ENCODE data around the gene WIPF2.

WIPF2 gene

DNA sequence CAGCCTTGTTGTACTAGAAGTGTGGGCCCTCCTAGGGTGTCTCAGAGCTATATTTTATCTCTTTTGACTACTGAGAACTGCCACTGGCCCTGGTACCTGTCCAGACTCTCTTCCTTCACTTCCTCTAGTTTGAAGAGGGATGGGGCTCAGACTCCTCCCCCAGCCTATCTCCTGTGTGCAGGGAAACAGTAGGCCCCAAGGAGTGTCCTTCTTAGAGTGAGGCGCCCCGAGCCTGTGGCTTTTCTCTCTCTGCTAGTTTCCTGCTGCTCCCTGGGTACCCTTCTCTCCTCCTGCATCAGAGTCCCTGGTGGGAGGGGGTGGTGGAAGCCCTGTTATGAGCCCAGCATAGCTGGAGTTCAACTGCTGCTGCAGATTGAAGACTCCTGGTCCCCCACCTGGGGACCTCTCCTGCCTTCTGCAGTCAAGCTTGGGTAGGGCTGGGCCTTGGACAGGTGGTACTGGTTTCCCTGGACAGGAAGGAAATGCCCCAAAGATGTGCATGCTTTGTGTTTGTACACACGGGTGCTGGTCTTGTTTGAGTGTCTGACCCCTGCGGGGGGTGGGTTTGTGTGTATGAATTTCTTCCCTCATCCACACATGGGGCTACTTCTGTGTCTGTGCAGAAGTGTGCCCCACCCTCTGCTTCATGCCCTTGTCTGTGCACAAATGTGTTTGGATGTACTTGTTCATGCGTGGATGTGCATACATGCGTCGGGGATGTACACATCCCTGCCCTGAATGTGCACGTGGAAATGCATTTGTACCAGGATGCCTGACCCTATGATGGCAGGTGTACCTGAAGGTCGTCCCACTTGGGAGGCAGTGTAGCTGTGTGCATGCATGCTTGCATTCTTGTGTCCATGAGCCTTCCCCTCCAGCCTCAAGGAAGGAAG is 96.8 kb downstream of the WIPF2 start:
- DNase-seq, result no peak

- DNase-seq, result no peak
Observed at GRCh38 chr17:40316571-40317344, 97.7 kb downstream of the WIPF2 start.

GRCh38 chr17:40317345-40317873 is 98.3 kb downstream of the WIPF2 start:
- peak; percentile 59 for DNase-seq

DNA sequence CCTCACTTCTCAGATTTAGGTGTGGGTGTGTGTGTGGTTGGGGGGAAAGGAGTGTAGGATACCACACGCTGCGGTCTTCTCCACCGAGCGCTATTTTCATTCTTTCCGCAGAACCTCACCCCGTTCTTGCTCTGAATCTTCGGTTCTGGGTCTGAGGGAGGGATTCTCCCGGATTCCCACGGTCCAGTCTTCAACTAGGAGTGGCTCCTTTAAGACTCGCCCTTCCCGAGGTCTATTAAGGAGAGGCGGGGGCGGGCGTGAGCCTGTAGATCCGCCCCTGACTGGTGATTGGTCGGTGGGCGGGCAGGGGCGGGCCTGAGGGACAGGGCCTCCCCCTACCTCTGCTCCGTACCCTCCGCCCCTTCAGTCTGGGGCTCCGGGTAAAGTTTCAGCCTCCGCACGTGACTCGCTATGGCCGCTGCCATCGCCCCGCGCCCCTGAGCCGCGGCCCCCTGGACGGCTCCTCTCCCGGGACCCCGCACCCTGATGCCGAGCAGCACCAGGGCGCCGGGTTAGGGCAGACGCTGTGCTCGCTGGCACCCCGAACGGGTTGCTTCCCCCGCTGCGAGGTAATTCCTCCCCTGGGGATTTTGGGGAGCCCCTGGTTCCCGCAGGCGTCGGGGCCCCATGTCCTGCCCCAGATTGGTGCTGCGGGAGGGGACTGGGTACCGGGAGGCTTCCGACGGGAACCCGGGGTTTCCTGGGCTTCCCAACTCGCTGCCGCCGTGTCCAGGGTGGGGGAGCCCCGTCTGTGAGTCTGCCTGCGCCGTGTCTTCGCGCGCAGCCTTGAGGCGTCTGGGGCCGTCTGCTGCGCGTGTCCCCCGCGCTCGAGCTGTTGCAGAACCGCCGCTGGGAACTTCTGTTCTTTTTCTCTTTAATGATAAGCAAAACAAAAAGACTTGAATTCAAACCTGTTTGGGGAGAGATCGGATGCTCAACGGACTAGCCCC is 99.1 kb downstream of the WIPF2 start:
- peak; percentile 90 for DNase-seq

GRCh38 chr17:40318830-40319391 is 99.8 kb downstream of the WIPF2 start:
- DNase-seq, result no peak

DNA sequence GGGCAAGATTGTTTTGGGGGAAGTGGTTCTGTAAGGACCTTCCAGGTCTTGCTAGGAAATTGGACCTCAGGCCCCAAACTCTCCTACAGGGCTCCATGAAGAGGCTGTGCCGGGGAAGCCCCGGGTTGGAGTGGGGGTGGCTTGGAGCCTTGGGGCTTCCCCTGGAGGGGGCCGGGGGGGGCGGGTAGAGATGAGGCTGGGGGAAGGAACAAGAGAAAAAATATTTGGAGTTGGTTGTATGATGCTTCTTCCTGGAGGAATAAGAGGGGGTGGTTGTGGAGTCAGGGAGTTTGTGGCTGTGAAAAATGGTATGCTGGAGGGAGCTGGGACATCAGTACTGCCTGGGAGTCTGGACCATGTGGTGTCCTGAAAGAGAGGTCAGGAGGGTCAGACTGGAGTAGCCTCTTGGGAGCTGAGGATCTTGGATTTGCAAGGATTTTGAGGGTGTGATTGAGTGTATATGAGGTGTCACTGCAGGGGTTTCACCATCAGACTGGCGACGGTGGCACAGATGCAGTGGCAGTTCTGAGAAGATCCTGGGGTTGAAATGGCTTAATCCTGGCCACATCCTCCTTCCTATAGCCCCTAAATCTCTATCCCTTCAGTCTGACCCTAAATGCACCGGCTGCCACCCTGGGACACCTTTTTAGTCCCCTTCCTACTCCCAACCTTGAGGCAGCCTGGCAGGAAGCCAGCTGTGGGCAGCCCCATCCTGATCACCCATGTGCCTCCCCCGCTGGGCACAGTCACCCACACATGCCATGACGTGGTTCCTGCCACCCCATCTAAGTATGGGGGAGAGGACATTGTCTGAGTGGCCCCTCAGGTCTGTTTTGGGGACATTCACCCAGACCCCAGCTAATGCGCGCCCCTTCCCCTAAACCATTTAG is 100.8 kb downstream of the WIPF2 start:
- peak; percentile 86 for DNase-seq

GRCh38 chr17:40320756-40321523 is 101.8 kb downstream of the WIPF2 start:
- peak; percentile 75 for DNase-seq

- DNase-seq, result no peak
Observed at GRCh38 chr17:40321524-40321929, 102.4 kb downstream of the WIPF2 start.

GRCh38 chr17:40321961-40322357 is 102.9 kb downstream of the WIPF2 start:
- DNase-seq, result no peak

- DNase-seq, result peak; percentile 98
Observed at GRCh38 chr17:40322358-40323315, 103.5 kb downstream of the WIPF2 start.

DNA sequence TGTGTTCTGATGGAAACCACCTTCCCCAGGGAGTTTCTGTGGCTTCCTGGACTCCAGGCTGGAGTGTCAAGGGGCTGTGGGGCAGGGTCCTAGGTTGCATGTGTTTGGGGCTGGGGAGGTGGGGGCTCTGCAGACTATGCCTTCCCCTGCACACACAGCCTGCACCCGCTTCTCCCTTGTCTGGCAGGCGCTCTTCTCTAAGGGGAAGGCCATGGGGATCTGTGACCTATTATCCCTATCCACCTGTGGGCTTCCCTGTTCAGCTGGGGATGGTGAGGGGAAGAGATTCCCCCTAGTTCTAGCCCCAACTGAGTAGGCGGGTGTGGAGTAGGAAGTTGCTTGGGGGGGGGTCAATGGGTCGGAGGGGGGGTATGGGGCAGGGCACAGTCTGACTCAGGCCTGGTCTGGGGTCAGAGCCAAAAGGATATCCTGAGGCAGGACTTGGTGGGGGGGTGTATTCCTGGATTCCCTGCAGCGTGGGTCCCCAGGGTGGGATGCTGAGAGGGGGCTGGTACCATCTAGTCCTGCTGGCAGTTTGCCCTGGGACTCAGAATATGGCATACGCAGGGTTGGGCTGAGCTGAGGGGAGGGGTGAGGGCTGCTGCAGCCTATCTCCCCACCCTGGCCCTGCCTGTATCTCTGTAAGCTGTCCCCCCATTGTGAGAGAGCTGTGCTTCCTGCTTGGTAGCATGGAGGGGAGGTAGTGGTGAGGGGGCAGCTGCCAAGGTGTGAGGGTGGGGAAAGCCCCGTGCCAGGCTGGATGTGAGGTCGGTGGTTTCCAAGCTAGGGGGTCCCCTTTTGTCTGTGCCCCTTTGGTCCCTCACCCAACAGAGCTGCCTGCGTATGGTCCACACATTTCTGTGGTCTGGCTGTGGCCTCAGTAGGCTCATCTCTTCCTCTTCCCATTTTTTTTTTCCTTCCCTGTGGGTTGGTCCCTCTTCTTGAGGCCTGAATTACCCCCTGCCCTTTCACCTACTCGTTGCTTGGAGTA is 104.6 kb downstream of the WIPF2 start:
- DNase-seq, result peak; percentile 90

- DNase-seq, result peak; percentile 72
Observed at GRCh38 chr17:40325156-40326013, 106.3 kb downstream of the WIPF2 start.

DNA sequence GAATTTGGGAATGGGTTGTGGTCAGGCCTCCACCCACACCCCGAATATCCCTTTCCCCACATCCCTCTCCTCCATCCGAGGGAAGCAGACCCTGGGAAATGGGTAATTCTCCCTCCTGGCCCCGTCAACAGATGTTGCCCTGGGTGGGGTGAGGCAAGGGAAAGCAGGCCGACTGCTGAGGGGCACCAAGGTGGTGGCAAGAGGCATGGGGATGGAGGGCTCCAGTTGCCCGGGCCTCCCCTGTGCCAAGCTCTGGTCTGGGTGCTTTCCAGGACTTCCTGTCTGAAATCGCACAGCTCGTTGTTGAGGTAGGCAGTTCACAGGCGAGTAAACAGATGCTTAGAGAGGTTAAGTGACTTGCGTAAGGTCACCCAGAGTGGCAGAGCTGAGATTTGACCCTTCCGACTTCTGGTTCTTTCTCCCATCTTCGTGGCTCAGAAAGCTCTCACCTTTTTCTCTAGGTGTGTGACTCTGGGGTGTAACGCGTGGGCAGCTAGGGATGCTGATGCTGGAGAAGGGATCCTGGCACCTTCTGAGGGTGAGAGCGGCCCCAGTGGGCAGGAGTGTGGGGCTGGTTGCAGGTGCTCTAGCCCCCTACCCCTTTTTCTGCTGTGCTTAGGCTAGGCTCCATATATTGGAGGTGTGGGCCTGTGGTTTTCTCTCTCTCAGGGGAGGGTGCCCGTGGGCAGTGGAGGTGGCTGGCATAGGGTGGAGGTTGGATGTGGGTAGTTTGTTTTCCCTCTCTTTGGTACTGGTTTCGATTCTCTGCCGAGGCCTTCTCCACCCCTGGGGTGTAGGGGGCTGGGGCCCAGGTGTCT is 107.1 kb downstream of the WIPF2 start:
- DNase-seq, result peak; percentile 73

DNA sequence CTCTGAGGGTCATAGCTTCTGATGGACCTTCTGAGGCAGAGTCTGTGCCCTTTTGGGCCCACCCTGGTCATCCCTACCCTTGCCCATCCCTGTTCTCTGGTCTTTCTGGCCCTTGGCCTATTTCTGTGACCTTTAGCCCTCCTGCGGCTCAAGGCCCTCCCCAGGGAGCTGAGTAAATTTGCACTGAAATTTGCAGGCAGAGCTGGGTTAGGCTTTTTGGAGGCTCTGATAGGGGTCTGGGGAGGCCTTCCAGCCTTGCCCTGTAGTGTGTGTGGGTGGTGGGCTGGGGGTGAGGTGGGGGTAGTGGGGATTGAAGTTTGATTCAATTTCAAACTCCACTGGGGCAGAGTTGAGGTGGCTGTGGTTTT is 107.7 kb downstream of the WIPF2 start:
- no peak for DNase-seq

GRCh38 chr17:40327244-40327729 is 108.2 kb downstream of the WIPF2 start:
- no peak for DNase-seq

All from CD4-positive, alpha-beta T cell treated with Interleukin-4 for 4 hours (primary cell).